Measurements from ENCODE around the gene CEP162. TPM values are rescaled to one million over a fixed set of nuclear protein-coding genes. Genes with fewer than 3 reads are reported as not detected.
"Not testable (repeated sequence)": the region's sequence is repeated elsewhere in the genome, so short reads cannot be mapped to it uniquely, and the experiment has no call there.

The CEP162 gene
- total RNA-seq, 3 donors from 2014 or later = 10.9 to 20.1 (median 18.7) TPM

DNA sequence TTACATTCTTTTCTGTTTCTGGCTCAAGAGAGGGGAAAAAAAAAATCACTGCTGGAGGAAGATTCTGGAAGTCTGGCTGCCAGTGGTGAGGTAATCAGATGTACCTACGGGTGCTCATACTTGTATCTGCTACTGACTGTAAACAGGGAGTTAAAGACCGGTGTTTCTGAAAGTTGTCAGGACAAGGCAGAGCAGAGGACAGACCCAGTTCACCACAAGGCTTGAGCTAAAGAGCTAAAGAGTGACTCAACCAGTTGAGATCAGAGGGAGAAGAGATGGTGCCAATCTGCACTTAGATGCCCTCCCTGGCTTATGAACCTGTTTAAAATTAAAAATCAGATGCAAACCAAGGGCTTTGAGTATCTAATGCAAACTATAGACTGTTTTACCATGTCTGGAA, 55.4 kb downstream of the CEP162 start:
- Histone ChIP-seq H3K4me1 (no peaks in the 10 kb centered on the region), H3K36me3 (no peaks in the 10 kb centered on the region), H3K9me3 (no peaks in the 10 kb centered on the region), H3K27ac (no peak overlapping the region), H3K4me3 (no peak overlapping the region), H3K27me3 (no peaks in the 10 kb centered on the region)
- intact Hi-C loops (cut with DNase I; ENCODE audit: low total_unique reads) = no loop called here
- no peak for DNase-seq (ENCODE audit: low spot score in 2 of 2)
- TF ChIP-seq POLR2A (IDR thresholded peaks at IDR 0.05) (no peak), POLR2AphosphoS5 (IDR thresholded peaks at IDR 0.05) (no peak)
- TF ChIP-seq, protein P1, sequence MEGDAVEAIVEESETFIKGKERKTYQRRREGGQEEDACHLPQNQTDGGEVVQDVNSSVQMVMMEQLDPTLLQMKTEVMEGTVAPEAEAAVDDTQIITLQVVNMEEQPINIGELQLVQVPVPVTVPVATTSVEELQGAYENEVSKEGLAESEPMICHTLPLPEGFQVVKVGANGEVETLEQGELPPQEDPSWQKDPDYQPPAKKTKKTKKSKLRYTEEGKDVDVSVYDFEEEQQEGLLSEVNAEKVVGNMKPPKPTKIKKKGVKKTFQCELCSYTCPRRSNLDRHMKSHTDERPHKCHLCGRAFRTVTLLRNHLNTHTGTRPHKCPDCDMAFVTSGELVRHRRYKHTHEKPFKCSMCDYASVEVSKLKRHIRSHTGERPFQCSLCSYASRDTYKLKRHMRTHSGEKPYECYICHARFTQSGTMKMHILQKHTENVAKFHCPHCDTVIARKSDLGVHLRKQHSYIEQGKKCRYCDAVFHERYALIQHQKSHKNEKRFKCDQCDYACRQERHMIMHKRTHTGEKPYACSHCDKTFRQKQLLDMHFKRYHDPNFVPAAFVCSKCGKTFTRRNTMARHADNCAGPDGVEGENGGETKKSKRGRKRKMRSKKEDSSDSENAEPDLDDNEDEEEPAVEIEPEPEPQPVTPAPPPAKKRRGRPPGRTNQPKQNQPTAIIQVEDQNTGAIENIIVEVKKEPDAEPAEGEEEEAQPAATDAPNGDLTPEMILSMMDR (IDR thresholded peaks at IDR 0.05) = no peak

GRCh38 chr6:84167457-84167856, 60.0 kb downstream of the CEP162 start:
- no peaks in the 10 kb centered on the region for H3K27me3 ChIP-seq
- H3K36me3 ChIP-seq = no peaks in the 10 kb centered on the region
- H3K4me3 ChIP-seq = no peak overlapping the region
- H3K4me1 ChIP-seq = no peaks in the 10 kb centered on the region
- no peaks in the 10 kb centered on the region for H3K9me3 ChIP-seq
- no peak for TF ChIP-seq POLR2AphosphoS5 (IDR thresholded peaks at IDR 0.05)
- TF ChIP-seq, protein P1 (IDR thresholded peaks at IDR 0.05) = no peak
- no peak for TF ChIP-seq POLR2A (IDR thresholded peaks at IDR 0.05)
- intact Hi-C loops (cut with DNase I; ENCODE audit: low total_unique reads) = loop anchor here (5.0 kb wide), 1 partner anchor 255 kb away; no protein-coding TSS in a partner anchor
- no peak for DNase-seq (ENCODE audit: low spot score in 2 of 2)
- H3K27ac ChIP-seq = no peak overlapping the region

DNA sequence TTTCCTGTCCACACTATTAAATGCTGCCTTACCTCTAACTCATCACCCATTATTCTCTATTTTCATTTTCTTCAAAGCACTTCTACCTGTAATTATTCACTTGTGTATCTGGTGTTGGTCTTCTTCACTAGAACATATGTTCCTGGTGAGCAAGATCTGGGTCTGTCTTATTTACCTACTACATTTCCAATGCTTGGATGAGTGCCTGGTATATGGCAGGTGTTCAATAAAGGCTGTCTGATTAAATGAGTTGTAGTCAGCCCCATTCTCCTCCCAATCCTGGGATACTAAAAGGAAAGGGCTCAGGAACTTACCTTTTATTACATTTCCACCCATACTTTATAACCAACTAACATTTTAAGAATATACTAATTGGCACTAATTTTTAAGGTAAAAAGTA, 61.0 kb downstream of the CEP162 start:
- no peak for DNase-seq (ENCODE audit: low spot score in 2 of 2)
- Histone ChIP-seq H3K4me3 (no peak overlapping the region), H3K9me3 (no peaks in the 10 kb centered on the region), H3K36me3 (no peaks in the 10 kb centered on the region), H3K27ac (no peak overlapping the region), H3K4me1 (no peaks in the 10 kb centered on the region), H3K27me3 (no peaks in the 10 kb centered on the region)
- no peak for TF ChIP-seq POLR2A (IDR thresholded peaks at IDR 0.05)
- no peak for TF ChIP-seq POLR2AphosphoS5 (IDR thresholded peaks at IDR 0.05)
- TF ChIP-seq, protein P1 (IDR thresholded peaks at IDR 0.05) = no peak
- intact Hi-C loops (cut with DNase I; ENCODE audit: low total_unique reads) = loop anchor here (5.0 kb wide), 1 partner anchor 254 kb away; no protein-coding TSS in a partner anchor

- H3K36me3 ChIP-seq; H3K4me1 ChIP-seq; H3K27ac ChIP-seq; intact Hi-C loops (cut with DNase I; ENCODE audit: low total_unique reads); H3K9me3 ChIP-seq; DNase-seq (ENCODE audit: low spot score in 2 of 2); H3K4me3 ChIP-seq; H3K27me3 ChIP-seq: not testable (repeated sequence)
These were observed 63.1 kb downstream of the CEP162 start for GRCh38 chr6:84164328-84164727.

DNA sequence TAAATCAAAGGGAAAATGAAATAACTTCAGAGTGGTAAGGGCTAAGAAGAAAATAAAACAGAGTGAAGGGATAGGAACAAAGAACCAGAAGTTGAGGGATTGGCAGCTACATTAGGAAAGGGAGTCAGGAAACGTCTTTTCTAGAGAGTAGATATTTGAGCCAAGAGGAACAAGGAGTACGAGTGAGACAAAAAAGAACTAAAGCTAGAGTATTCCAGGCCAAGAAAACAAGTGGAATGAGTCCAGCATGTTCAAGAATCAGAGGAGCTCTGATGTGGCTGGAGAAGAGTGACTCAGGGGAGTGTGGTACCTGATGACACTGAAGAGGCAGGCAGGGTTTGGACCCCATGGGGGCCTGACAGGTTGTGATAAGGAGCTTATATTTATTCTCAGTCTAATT, 66.3 kb downstream of the CEP162 start:
- no peak overlapping the region for H3K4me3 ChIP-seq
- H3K36me3 ChIP-seq = no peaks in the 10 kb centered on the region
- no peak overlapping the region for H3K27ac ChIP-seq
- no peaks in the 10 kb centered on the region for H3K4me1 ChIP-seq
- intact Hi-C loops (cut with DNase I; ENCODE audit: low total_unique reads) = no loop called here
- no peaks in the 10 kb centered on the region for H3K27me3 ChIP-seq
- no peaks in the 10 kb centered on the region for H3K9me3 ChIP-seq
- TF ChIP-seq POLR2A (IDR thresholded peaks at IDR 0.05) (no peak), POLR2AphosphoS5 (IDR thresholded peaks at IDR 0.05) (no peak)
- TF ChIP-seq, protein P1 (IDR thresholded peaks at IDR 0.05) = no peak
- DNase-seq (ENCODE audit: low spot score in 2 of 2) = no peak

- intact Hi-C loops (cut with DNase I; ENCODE audit: low total_unique reads) = no loop called here
- TF ChIP-seq POLR2AphosphoS5 (IDR thresholded peaks at IDR 0.05) = no peak
- TF ChIP-seq, protein P1 (IDR thresholded peaks at IDR 0.05) = no peak
- no peak for TF ChIP-seq POLR2A (IDR thresholded peaks at IDR 0.05)
- no peaks in the 10 kb centered on the region for H3K4me1 ChIP-seq
- DNase-seq (ENCODE audit: low spot score in 2 of 2) = no peak
- no peaks in the 10 kb centered on the region for H3K9me3 ChIP-seq
- H3K36me3 ChIP-seq = peaks cover 5% of the 10 kb centered on the region
- no peak overlapping the region for H3K4me3 ChIP-seq
- no peaks in the 10 kb centered on the region for H3K27me3 ChIP-seq
- no peak overlapping the region for H3K27ac ChIP-seq
These were observed 71.1 kb downstream of the CEP162 start for GRCh38 chr6:84156306-84156705.

Measured in breast epithelium (tissue), 4 donors.